Smooth muscle cell (in vitro differentiated cells): ENCODE measurements around the gene ZNF581. TPM values are rescaled to one million over a fixed set of nuclear protein-coding genes. Genes with fewer than 3 reads are reported as not detected.

Source experiments
- DNase-seq: peaks from one replicate; lab custom pipeline; 2025; ENCODE audit not compliant: unreplicated experiment; lab: John Stamatoyannopoulos, UW
- H2AFZ ChIP-seq: fragments of 200-600 bp; sonication (generic); 2 replicates; pipeline ENCODE4 v1.6.0; 2016; ENCODE audit warnings: antibody characterized with exemption, low read depth, mild to moderate bottlenecking
- H3F3A ChIP-seq: fragments of 200-600 bp; sonication (generic); 2 replicates; pipeline ENCODE4 v1.6.0; 2017; ENCODE audit warnings: antibody characterized with exemption, low read depth
- H3K27ac ChIP-seq: fragments of 200-600 bp; sonication (generic); 2 replicates; pipeline ENCODE4 v1.5.1; 2016; ENCODE audit warnings: low read depth, mild to moderate bottlenecking
- H3K27me3 ChIP-seq: fragments of 200-600 bp; sonication (generic); 2 replicates; pipeline ENCODE4 v1.6.1; 2016; ENCODE audit warnings: low read depth, mild to moderate bottlenecking
- H3K36me3 ChIP-seq: fragments of 200-600 bp; sonication (generic); 2 replicates; pipeline ENCODE4 v1.5.1; 2016; ENCODE audit warnings: low read depth
- H3K4me1 ChIP-seq: fragments of 200-600 bp; sonication (generic); 2 replicates; pipeline ENCODE4 v1.5.1; 2016; ENCODE audit warnings: low read depth
- H3K4me2 ChIP-seq: fragments of 200-600 bp; sonication (generic); 2 replicates; pipeline ENCODE4 v1.6.0; 2016; ENCODE audit warnings: mild to moderate bottlenecking
- H3K4me3 ChIP-seq: fragments of 200-600 bp; sonication (generic); 2 replicates; pipeline ENCODE4 v1.5.1; 2016; ENCODE audit warnings: mild to moderate bottlenecking
- H3K79me2 ChIP-seq: fragments of 200-600 bp; sonication (generic); 2 replicates; pipeline ENCODE4 v1.6.0; 2016; ENCODE audit warnings: low read depth, mild to moderate bottlenecking
- H3K9ac ChIP-seq: fragments of 200-600 bp; sonication (generic); 2 replicates; pipeline ENCODE4 v1.6.0; 2016; ENCODE audit warnings: low read depth
- H3K9me3 ChIP-seq: fragments of 200-600 bp; sonication (generic); replicated peaks from 2 replicates; pipeline ENCODE4 v1.5.1; 2016; ENCODE audit warnings: low read depth
- H4K20me1 ChIP-seq: fragments of 200-600 bp; sonication (generic); 2 replicates; pipeline ENCODE4 v1.6.0; 2016; ENCODE audit warnings: low read depth
- WGBS: methylation state at CpG from one replicate; pipeline ENCODE4 v1.1.7; 2016; ENCODE audit warnings: low lambda C conversion rate; 5-methylcytosine and 5-hydroxymethylcytosine counted together
- polyA plus RNA-seq: library from polyadenylated mRNA; unstranded; fragments of >200 nt; fragmentation: Nextera tagmentation; extraction: Ambion mirVana; gene quantifications from 2 replicates; pipeline ENCODE4 v1.2.1, GENCODE V29; 2016
- total RNA-seq: library from RNA; depleted of rRNA; stranded (reverse); fragments of >200 nt; gene quantifications from 2 replicates; pipeline ENCODE4 v1.2.3, GENCODE V29; 2014
- TF ChIP-seq, protein P1 (sequence below): fragments of 200-600 bp; sonication (generic); IDR thresholded peaks from 2 replicates; pipeline ENCODE4 v1.5.1; 2017; ENCODE audit warnings: borderline replicate concordance, mild to moderate bottlenecking, antibody characterized with exemption; ENCODE audit not compliant: insufficient read depth, poor library complexity, severe bottlenecking

The ZNF581 gene
- total and polyA plus RNA-seq, 2 experiments from 2014 or later = 10.0 to 21.4 TPM

DNA sequence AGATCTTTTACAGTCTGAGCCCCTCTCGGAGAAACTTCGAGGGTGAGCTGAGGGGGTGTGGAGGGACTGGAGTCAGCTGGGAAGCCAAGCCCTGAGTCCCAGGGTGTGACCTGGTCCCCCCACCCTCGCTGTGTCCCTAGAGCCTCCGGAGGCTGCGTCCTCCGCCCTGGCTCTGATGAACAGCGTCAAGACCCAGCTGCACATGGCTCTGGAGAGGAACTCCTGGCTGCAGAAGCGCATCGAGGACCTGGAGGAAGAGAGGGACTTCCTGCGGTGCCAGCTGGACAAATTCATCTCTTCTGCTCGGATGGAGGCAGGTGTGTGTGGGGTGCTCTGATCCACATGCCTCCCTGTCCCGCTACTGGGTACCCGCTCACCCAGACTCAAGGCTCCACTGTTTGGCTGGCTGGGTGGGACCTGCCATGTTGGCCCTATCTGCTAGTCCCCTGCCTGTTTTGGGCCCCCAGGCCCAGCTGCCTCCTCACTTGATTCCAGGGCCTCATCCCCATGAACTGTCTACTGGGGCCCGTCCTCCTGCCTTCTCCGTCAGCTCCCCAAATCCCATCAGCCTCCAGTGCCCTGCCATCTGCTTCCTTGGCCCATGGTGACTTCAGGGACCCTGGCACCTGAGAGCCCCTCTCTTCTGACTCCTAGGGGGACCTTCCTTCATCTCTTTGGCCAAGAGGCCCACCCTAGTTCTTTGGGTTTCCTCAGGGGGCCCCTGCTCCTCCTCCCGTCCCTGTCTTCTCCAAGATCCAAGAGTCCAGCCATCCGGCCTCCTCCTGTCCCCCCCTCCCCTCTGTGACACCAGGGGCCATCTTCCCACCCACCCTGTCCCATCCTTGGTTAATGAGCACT lies 6.0 kb downstream of the ZNF581 start:
- Histone ChIP-seq H3K4me2 (peak overlapping the region; percentile 99), H3K4me1 (peaks cover 9% of the 10 kb centered on the region), H4K20me1 (no peaks in the 10 kb centered on the region), H3K36me3 (no peaks in the 10 kb centered on the region), H3K4me3 (peak overlapping the region; percentile 99), H3F3A (peaks cover 12% of the 10 kb centered on the region), H3K27me3 (no peaks in the 10 kb centered on the region), H3K9ac (no peak overlapping the region), H3K79me2 (peaks cover 31% of the 10 kb centered on the region), H2AFZ (no peak overlapping the region), H3K27ac (no peak overlapping the region), H3K9me3 (no peaks in the 10 kb centered on the region)
- TF ChIP-seq, protein P1, sequence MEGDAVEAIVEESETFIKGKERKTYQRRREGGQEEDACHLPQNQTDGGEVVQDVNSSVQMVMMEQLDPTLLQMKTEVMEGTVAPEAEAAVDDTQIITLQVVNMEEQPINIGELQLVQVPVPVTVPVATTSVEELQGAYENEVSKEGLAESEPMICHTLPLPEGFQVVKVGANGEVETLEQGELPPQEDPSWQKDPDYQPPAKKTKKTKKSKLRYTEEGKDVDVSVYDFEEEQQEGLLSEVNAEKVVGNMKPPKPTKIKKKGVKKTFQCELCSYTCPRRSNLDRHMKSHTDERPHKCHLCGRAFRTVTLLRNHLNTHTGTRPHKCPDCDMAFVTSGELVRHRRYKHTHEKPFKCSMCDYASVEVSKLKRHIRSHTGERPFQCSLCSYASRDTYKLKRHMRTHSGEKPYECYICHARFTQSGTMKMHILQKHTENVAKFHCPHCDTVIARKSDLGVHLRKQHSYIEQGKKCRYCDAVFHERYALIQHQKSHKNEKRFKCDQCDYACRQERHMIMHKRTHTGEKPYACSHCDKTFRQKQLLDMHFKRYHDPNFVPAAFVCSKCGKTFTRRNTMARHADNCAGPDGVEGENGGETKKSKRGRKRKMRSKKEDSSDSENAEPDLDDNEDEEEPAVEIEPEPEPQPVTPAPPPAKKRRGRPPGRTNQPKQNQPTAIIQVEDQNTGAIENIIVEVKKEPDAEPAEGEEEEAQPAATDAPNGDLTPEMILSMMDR = no peak
- no peak for DNase-seq
- WGBS = 94% methylated on average over 17 of the region's 17 CpGs

- TF ChIP-seq, protein P1 = no peak
- no peaks in the 10 kb centered on the region for H3K27me3 ChIP-seq
- no peak overlapping the region for H3K9ac ChIP-seq
Observed at GRCh38 chr19:55650126-55650557, 6.7 kb downstream of the ZNF581 start.

GRCh38 chr19:55650602-55651230 lies 7.3 kb downstream of the ZNF581 start:
- Histone ChIP-seq H3K4me1 (peaks cover 8% of the 10 kb centered on the region), H3F3A (peaks cover 9% of the 10 kb centered on the region), H4K20me1 (peaks cover 3% of the 10 kb centered on the region), H3K9ac (no peak overlapping the region), H3K4me3 (no peak overlapping the region), H3K4me2 (no peak overlapping the region), H3K27me3 (no peaks in the 10 kb centered on the region), H3K36me3 (no peaks in the 10 kb centered on the region), H2AFZ (no peak overlapping the region), H3K27ac (no peak overlapping the region), H3K79me2 (peaks cover 26% of the 10 kb centered on the region), H3K9me3 (no peaks in the 10 kb centered on the region)
- whole genome bisulfite sequencing = 93% methylated on average over 17 of the region's 17 CpGs
- DNase-seq = no peak
- TF ChIP-seq, protein P1 = no peak

More at GRCh38 chr19:55650126-55650557, 6.7 kb downstream of the ZNF581 start:
- WGBS = 98% methylated on average over 4 of the region's 4 CpGs
- Histone ChIP-seq H3K9me3 (no peaks in the 10 kb centered on the region), H3K79me2 (peaks cover 26% of the 10 kb centered on the region), H3K4me1 (peaks cover 8% of the 10 kb centered on the region), H2AFZ (no peak overlapping the region), H3K27ac (no peak overlapping the region), H3F3A (peaks cover 9% of the 10 kb centered on the region), H4K20me1 (no peaks in the 10 kb centered on the region), H3K4me3 (no peak overlapping the region), H3K4me2 (no peak overlapping the region), H3K36me3 (no peaks in the 10 kb centered on the region)
- DNase-seq = no peak
